ENCODE results near the gene FGF2.

Gene FGF2

DNA sequence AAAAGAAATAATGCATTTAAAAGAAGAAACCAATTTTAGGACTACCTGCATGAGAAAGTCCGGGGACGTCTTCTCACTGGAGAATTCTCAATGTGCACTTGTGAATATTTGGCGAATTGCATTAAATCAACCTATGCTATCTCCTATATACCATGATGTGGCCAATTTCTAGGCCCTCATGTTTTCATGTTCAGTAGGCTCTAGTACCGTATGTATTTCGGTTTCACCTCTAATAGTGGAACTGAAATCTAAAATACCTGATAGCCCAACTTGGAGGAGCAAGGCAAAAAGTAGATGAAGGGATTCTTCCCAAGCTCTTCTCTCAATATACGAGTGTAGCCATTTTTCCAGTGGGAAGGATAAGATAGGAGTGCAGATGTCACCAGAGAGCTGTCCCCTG lies 11.4 kb upstream of the FGF2 start:
- TF ChIP-seq, protein P1, sequence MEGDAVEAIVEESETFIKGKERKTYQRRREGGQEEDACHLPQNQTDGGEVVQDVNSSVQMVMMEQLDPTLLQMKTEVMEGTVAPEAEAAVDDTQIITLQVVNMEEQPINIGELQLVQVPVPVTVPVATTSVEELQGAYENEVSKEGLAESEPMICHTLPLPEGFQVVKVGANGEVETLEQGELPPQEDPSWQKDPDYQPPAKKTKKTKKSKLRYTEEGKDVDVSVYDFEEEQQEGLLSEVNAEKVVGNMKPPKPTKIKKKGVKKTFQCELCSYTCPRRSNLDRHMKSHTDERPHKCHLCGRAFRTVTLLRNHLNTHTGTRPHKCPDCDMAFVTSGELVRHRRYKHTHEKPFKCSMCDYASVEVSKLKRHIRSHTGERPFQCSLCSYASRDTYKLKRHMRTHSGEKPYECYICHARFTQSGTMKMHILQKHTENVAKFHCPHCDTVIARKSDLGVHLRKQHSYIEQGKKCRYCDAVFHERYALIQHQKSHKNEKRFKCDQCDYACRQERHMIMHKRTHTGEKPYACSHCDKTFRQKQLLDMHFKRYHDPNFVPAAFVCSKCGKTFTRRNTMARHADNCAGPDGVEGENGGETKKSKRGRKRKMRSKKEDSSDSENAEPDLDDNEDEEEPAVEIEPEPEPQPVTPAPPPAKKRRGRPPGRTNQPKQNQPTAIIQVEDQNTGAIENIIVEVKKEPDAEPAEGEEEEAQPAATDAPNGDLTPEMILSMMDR (IDR thresholded peaks at IDR 0.05; ENCODE audit: low read depth, low read length), result no peak
- DNase-seq (ENCODE audit: extremely low read depth, low read depth), result no peak

DNA sequence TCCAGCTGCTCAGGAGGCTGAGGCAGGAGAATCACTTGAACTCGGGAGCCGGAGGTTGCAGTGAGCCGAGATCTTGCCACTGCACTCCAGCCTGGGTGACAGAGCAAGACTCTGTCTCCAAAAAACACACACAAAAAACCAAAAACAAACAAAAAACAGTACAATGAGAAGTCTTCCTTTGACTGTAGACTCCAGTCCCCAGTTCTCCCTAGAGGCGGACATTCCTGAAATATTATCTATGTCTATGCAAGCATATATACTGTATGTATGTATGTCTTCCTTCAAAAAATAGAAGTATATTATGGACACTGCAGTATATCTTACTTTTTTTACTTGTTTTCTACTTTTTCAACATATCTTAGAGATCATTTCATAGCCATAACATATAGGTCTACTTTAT lies 10.2 kb upstream of the FGF2 start:
- no peak for DNase-seq (ENCODE audit: extremely low read depth, low read depth)
- TF ChIP-seq, protein P1 (IDR thresholded peaks at IDR 0.05; ENCODE audit: low read depth, low read length), result no peak

DNA sequence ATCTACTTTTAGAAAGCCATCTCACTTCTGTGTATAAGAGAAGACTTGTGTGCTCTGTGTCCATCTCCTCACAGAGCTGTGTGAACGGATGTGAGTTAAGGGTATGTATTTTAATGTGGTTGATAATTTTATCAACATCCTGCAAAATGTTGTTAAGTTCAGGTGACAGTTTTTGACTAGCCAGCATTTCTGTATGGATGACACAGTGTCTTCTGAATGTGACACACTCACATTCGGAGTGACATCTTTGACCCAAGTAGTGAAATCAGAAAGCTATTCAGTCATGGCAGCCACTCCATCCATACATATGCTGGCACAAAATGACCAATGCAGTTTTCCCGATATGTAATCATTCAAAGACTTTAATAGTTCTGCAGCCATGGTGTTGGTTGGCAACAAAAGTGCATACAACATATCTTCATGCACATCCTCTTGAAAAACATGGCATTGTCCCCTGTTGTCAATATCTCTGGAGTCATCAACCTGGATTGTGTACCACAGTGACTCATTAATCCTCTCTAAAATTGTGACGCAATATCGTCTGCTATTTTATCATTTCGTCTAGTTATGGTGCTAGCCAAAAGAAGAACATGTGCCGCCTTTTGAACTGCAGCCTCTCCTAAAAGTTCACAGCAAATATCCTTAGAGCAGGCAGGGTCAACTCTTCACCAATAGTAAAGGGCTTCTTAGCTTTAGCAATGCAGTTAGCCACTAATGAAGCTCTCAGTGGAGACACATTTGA lies 6.8 kb upstream of the FGF2 start:
- TF ChIP-seq, protein P1 (IDR thresholded peaks at IDR 0.05; ENCODE audit: low read depth, low read length), result no peak
- no peak for DNase-seq (ENCODE audit: extremely low read depth, low read depth)

DNA sequence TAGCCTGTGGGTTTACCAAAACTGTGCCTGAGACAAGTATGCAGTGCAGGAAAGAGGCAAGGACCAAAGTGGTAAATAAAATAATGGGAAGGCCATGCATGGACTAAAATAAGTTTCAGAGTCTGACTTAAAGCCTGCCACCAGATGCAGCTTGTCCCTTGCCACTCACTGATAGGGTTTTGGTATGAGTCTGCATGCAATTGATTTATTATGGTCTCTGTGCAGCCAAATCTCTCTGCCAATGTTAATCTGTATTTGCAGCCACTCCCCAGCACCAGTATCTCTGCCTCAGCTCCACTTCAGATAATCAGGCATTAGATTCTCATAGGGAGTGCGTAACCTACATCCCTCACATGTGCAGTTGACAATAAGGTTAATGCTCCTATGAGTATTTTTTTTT lies 5.5 kb upstream of the FGF2 start:
- DNase-seq (ENCODE audit: extremely low read depth, low read depth), result no peak
- TF ChIP-seq, protein P1 (IDR thresholded peaks at IDR 0.05; ENCODE audit: low read depth, low read length), result no peak

DNA sequence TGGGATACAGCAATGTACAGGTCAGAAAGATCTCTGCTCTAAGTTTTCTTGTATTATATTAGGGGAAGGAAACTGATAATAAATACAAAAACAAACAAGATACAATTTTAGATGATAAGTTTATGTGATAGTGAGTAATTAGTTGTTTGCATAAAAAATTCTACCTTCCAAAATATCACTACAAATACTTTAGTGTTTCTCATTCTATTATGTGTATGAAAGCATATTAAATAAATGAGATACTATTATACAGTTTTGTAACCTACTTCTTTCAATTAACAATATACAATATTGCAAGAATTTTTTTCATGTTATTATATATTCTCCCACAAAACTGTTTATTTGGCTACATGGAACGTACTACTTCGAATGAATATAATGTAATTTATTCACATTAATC lies 4.2 kb upstream of the FGF2 start:
- DNase-seq (ENCODE audit: extremely low read depth, low read depth), result no peak
- TF ChIP-seq, protein P1 (IDR thresholded peaks at IDR 0.05; ENCODE audit: low read depth, low read length), result no peak

DNA sequence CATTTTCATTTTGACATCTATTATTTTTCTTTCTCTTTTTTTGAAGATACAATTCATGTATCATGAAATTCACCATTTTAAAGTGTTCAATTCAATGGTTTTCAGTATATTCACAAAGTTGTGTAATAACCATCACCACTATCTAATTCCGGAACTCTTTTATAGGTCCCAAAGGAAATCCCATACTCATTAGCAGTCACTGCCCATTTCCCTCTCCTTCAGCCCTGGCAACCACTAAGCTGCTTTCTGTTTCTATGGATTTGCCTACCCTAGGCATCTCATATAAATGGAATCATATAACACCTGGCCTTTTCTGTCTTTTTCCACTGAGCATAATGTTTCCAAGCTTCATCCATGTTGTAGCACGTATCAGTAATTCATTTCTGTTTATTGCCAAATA lies 3.2 kb upstream of the FGF2 start:
- no peak for DNase-seq (ENCODE audit: extremely low read depth, low read depth)
- TF ChIP-seq, protein P1 (IDR thresholded peaks at IDR 0.05; ENCODE audit: low read depth, low read length), result no peak

DNA sequence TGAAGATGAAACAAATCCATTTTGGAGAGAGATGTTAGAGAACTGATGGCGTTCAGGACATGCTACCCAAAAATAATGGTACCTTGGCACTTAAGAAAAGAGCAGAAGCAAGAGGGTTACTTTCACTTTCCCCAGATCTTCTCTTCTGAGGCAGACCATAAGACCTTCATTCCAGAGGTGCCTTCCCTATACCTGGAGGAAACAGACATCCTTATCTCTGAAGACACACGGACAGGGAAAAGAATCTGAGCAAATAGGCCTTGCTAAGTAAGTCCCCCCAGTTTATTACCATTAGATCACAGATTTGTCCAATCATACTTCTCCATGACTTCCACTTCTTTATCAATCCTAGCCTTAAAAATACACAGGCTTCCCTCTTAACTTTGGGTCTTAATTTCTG lies 2.0 kb upstream of the FGF2 start:
- TF ChIP-seq, protein P1 (IDR thresholded peaks at IDR 0.05; ENCODE audit: low read depth, low read length), result no peak
- no peak for DNase-seq (ENCODE audit: extremely low read depth, low read depth)

All from AG09319 (cell line).